ENCODE data around the gene SLC15A1. TPM values are rescaled to one million over a fixed set of nuclear protein-coding genes. Genes with fewer than 3 reads are reported as not detected.

The SLC15A1 gene
- total and polyA plus RNA-seq, 12 donors, result 0.01 TPM; not detected in 11

DNA sequence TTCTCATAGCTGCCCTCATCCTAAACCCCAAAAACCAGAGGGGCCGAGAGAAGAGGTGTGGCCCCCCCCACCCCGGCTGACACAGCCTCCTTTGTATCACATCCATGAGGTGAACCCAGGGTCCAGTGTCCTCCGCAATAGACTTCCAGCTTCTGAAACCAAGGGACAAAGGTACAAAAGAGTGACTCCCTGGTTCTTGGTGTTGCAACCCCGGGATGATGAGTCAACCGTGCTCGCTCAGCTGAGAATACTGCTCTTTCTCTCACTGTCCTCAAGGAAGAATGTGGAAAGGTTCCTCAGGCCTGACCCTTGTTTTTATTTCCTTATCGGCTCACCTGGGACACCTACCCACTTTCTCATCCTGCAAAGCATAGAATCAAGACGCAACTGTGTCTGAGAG lies 5.5 kb downstream of the SLC15A1 start:
- no peaks in the 10 kb centered on the region for H3K36me3 ChIP-seq
- no peak overlapping the region for H3K4me3 ChIP-seq
- DNase-seq (no peak), ATAC-seq (no peak)
- H3K4me1 ChIP-seq, result peaks cover 0 to 7% (median 5%) of the 10 kb centered on the region in 9 donors
- WGBS, 2 donors, result 92 to 95% methylated on average over 8 of the region's 8 CpGs
- no peak for TF ChIP-seq CTCF (IDR thresholded peaks at IDR 0.05)
- intact Hi-C loops (cut with DNase I), result no loop called here
- no peak overlapping the region for H3K27ac ChIP-seq
- peaks cover 6 to 33% (median 30%) of the 10 kb centered on the region in 7 donors for H3K27me3 ChIP-seq
- peaks cover 0 to 4% (median 0%) of the 10 kb centered on the region in 11 donors for H3K9me3 ChIP-seq

DNA sequence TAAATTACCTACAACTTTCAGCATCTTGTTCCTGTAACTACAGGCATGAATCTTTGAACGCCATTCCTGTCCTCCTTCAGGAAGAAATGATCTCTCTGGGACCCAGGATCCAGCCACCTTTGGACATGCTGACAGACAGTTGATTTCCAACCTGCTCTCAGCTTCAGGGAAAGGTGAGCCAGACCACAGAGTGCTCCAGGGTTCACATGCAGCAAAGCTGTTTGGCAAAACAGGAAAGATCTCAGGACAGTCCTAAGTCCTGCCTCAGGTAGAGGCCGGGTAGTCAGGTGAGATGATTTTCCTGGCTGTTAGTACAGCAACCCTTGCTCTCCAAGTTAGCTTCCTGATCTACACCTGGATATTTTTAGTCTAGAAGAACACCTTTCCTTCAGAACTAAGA lies 9.1 kb downstream of the SLC15A1 start:
- intact Hi-C loops (cut with DNase I), result no loop called here
- Histone ChIP-seq H3K27ac (no peak overlapping the region), H3K36me3 (no peaks in the 10 kb centered on the region), H3K4me1 (no peaks in the 10 kb centered on the region), H3K27me3 (no peaks in the 10 kb centered on the region), H3K4me3 (no peak overlapping the region), H3K9me3 (peaks cover 0 to 6% (median 0%) of the 10 kb centered on the region in 11 donors)
- TF ChIP-seq CTCF (IDR thresholded peaks at IDR 0.05), result no peak
- ATAC-seq (no peak), DNase-seq (no peak)
- 86 to 89% methylated on average over 2 of the region's 2 CpGs for WGBS, 2 donors

DNA sequence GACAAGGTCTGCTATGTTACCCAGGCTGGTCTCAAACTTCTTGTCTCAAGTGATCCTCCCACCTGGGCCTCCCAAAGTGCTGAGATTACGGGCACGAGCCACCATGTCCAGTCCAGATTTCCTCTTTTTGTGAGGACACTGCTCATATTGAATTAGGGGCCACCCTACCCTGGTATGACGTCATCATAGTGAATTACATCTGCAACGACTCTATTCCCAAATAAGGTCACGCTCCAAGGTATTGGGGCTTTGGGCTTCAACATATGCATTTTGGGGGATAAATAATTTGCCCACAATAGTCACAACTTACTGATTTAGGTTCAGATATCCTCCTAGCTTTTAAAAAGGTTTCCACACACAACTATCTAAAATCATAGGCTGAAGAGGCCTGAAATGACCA lies 9.5 kb downstream of the SLC15A1 start:
- H3K9me3 ChIP-seq, result peaks cover 0 to 10% (median 0%) of the 10 kb centered on the region in 11 donors
- H3K27ac ChIP-seq, result no peak overlapping the region
- TF ChIP-seq CTCF (IDR thresholded peaks at IDR 0.05), result no peak
- no peak for DNase-seq
- no peaks in the 10 kb centered on the region for H3K36me3 ChIP-seq
- H3K4me3 ChIP-seq, result no peak overlapping the region
- no peaks in the 10 kb centered on the region for H3K4me1 ChIP-seq
- H3K27me3 ChIP-seq, result no peaks in the 10 kb centered on the region
- intact Hi-C loops (cut with DNase I), result no loop called here
- 88 to 90% methylated on average over 5 of the region's 5 CpGs for WGBS, 2 donors
- no peak for ATAC-seq

- whole genome bisulfite sequencing, 2 donors, result 81 to 83% methylated on average over 14 of the region's 14 CpGs
- H3K4me3 ChIP-seq, result no peak overlapping the region
- H3K4me1 ChIP-seq, result no peaks in the 10 kb centered on the region
- DNase-seq, result no peak
- TF ChIP-seq CTCF (IDR thresholded peaks at IDR 0.05), result no peak
- H3K27me3 ChIP-seq, result no peaks in the 10 kb centered on the region
- ATAC-seq, result no peak
- peaks cover 0 to 19% (median 0%) of the 10 kb centered on the region in 11 donors for H3K9me3 ChIP-seq
- intact Hi-C loops (cut with DNase I), result no loop called here
- no peak overlapping the region for H3K27ac ChIP-seq
- no peaks in the 10 kb centered on the region for H3K36me3 ChIP-seq
Observed at GRCh38 chr13:98741741-98742435, 10.6 kb downstream of the SLC15A1 start.
